HG03460 (cell line): ENCODE data around the gene EHMT1.

Experiments used
- ATAC-seq: cut with Tn5 transposase; IDR thresholded peaks from one replicate; pipeline ENCODE4 v1.9.1; 2021; ENCODE audit not compliant: unreplicated experiment

The EHMT1 gene

DNA sequence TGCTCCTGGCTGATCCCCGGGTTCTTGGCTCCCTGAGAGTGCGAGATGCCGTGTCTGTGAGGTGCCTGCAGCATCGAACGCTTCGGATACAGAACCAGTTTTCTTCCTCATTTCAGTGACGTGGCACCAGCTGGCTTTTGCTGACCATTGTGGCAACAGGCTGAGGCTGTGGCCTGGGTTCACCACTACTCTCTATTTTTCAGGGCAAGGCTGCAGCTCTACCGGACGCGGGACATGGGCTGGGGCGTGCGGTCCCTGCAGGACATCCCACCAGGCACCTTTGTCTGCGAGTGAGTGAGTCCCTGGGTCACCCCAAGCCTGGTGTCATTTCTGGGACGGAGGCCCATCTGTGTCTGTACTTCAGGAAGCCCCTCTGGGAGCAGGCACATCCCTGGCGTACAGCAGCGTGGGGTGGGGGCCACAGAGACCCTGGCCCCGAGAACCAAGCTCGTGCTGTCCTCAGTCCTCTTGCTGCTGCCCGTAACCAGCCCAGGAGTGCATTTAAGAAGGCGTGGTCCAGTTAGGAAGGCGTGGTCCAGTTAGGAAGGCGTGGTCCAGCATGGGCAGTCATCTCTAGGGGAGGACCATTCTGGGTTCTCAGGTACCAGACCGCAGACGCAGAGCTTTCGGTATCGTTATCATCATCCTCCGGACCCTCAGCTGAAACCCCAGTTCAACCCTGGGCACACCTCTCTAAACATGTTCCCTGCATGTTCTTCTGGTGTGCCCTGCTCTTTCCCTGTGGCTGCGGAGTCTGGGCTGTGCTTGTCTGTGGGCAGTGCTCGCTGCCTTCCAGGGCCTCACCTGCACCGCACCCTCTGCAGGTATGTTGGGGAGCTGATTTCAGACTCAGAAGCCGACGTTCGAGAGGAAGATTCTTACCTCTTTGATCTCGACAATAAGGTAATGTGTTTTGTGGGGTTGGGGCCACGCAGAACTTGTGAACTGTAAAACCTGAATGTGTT is 198.7 kb downstream of the EHMT1 start:
- ATAC-seq: no peak

GRCh38 chr9:137818286-137818685 is 199.5 kb downstream of the EHMT1 start:
- no peak for ATAC-seq

- ATAC-seq: no peak
Measured at GRCh38 chr9:137820161-137820855, 201.5 kb downstream of the EHMT1 start.

- ATAC-seq: no peak
Measured at GRCh38 chr9:137823986-137824771, 205.4 kb downstream of the EHMT1 start.

DNA sequence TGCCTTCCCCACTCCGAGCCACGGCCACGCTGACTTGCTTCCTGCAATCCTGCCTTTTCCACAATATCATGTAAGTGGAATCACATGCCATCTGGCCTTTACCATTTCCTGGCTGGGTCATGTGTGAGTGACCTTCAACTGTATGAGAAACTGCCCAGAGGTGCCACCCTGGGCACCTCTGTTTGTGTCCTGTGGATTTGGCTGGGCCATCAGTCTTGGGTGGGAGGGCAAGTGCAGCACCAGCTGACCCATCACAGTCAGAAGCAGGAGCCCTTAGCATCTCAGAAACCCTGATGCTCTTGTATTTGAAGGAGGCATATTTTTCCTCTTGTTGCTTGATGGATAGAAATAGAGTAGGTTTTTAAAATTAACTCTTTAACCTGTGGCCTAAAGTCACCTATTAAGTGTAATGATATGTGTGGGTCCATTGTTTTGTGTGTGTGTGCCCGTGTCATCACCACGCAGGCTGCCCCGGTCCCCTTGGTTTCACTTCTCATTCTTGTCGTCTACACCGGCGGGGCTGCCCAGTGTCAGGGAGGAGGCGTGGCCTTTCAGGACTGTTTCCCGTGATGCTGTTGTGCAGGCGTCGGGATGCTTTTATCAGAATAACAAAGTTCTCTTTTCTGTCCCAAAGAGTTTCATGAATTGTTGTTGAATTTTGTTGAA is 206.7 kb downstream of the EHMT1 start:
- ATAC-seq: no peak

DNA sequence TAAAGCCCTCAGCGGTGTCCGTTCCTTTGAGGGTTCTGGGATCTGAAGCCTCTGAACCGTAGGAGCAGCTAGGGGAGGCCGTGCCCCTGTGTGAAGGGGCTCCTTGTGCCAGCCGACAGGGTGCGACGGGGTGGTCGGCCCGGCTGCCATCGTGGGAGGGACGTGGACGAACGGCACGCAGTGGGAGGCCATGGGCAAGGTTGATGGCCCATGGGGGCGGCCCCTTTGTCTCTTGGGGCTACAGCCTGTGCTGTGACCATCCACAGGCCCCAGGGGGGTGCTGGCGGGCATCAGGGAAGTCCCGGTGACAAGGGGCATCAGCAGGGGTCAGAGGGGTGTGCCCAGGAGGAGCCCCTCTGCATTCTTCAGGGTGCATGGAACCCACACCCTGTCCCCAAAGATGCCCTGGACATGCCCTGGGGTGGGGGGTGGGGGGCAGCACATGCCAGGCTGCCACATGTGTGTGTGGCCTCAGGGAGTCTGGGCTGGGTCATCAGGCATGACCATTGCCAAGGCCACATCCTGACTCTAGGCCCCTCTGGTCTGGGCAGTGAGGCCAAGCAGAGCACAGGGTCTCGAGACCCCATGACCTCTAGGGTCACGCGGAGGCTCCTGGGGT is 209.2 kb downstream of the EHMT1 start:
- ATAC-seq: no peak

DNA sequence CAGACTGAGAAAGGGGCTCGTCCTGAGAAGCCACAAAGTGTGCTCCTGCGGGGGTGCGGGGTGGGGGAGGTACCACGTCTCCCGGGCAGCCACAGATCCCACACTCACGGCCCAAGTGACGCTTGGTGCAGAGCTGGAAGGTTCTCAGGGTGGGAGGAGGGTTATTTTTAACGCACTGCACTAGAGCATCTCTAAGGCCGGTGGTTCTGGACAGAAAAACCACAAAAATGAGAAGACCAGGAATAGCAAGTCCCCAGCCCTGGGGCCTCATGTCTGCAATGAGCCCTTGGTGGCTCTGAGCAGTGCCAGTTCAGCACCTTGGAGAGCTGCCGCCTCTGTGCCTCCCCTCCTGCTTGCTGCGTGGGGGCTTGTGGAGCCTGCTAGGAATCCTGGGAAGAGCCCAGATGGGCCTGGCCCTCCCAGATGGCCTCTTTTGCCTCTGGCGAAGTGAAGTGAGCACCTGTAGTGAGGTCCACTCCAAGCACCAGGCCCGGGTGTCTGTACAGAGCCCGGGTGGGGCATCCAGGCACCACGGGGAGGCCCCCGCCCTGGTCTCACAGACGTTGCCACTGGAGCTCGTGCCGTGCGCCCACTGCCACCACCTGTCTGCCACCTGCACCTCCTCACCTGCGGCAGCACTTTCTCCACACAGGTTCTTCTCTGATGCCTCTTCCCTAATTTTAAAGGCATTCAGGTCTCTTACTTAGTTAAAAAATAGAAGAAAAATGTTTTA is 209.9 kb downstream of the EHMT1 start:
- ATAC-seq: no peak

- ATAC-seq: no peak
Measured at GRCh38 chr9:137829260-137829996, 210.6 kb downstream of the EHMT1 start.

DNA sequence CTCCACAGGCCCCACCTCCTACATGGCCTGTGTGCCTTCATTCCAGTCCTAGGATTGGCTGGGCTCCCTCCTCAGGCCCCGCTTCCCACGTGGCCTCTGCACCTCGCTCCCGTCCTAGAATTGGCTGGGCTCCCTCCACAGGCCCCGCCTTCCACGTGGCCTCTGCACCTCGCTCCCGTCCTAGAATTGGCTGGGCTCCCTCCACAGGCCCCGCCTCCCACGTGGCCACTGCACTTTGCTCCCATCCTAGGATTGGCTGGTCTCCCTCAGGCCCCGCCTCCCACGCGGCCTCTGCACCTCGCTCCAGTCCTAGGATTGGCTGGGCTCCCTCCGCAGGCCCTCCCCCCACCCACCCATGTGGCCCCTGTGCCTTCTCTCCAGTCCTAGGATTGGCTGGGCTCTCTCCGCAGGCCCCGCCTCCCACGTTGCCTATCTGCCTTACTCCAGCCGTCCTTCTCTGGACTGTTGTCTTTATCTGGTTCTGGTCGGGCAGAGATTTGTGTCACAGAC is 213.4 kb downstream of the EHMT1 start:
- ATAC-seq: no peak

DNA sequence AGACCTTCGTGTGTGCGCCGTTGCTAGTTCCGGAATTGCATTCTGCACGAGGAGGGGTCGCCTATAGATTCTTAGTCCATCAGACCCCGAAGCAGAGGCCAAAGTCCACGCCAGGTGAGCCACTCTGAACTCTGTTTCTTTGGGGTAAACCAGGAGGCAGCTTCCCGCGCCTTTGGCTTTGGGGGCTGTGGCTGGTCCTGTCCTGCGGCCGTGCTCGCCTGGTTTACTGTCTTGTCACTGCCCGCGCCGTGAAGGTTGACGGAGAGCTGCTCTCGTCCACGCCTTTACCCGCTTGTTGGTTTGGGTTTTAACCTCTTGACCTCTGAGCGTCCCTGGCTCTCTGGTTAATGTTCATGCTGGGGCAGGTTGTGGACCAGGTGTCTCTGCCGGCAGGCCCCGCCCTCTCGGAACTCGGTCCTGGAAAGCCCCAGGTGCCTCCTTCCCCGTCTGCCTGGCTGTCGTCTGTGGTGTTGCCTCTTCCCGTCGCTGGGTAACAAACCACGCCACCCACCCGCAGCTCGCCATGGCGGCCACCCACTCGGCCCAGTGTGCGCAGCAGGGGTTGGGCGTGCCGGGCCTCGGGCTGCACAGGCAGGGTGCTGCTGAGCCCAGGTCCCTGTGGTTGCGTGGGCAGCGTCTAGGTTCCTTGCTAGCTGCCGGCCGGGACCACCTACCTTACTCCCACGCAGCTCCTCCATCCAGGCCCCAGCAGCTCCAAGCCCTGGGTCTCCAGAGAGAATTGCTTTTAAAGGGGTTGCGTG is 214.2 kb downstream of the EHMT1 start:
- ATAC-seq: no peak

GRCh38 chr9:137833721-137834613 is 215.2 kb downstream of the EHMT1 start:
- no peak for ATAC-seq

DNA sequence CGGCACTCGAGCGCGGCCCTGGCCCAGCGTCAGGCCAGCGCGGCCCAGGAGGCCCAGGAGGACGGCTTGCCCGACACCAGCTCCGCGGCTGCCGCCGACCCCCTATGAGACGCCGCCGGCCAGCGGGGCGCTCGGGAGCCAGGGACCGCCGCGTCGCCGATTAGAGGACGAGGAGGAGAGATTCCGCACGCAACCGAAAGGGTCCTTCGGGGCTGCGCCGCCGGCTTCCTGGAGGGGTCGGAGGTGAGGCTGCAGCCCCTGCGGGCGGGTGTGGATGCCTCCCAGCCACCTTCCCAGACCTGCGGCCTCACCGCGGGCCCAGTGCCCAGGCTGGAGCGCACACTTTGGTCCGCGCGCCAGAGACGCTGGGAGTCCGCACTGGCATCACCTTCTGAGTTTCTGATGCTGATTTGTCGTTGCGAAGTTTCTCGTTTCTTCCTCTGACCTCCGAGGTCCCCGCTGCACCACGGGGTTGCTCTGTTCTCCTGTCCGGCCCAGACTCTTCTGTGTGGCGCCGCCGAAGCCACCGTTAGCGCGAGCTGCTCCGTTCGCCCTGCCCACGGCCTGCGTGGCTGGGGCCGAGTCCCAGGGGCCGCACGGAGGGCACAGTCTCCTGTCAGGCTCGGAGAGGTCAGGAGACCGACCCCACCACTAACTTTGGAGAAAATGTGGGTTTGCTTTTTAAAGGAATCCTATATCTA is 216.2 kb downstream of the EHMT1 start:
- no peak for ATAC-seq

- ATAC-seq: no peak
Measured at GRCh38 chr9:137836151-137836830, 217.5 kb downstream of the EHMT1 start.

DNA sequence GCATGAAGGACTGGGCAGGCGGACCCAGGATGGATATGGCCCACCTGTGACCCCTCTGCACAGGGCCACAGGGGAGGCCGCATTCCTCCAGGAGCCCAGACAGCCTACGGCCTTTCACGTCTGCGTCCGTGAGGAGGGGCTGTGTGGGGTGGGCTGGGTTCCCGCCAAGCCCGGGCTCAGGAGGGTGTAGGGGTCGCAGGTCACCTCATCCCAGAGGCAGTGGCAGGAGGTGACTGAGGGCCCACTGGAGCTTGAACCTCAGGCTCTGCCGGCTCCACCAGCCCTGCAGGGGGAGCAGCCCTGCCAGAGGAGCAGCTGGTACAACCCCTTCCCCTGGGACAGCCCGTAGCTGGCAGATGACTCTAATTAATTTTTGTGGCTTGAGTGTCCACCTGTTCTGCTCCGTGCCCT is 218.0 kb downstream of the EHMT1 start:
- no peak for ATAC-seq

- no peak for ATAC-seq
Measured at GRCh38 chr9:137837345-137838278, 218.8 kb downstream of the EHMT1 start.
